GM06990 (cell line): ENCODE measurements around the gene HOXA5.

Experiments
- DNase-seq: peaks from one replicate; pipeline ENCODE4 v3.0.0-alpha.2; 2011; ENCODE audit not compliant: insufficient read length; ENCODE audit errors: extremely low read depth
- H3K27me3 ChIP-seq: replicated peaks from 2 replicates; pipeline ENCODE4 v1.6.0; 2011; ENCODE audit warnings: low read length; ENCODE audit not compliant: control insufficient read depth, insufficient read depth
- H3K36me3 ChIP-seq: 2 replicates; pipeline ENCODE4 v1.5.1; 2011; ENCODE audit warnings: low read length; ENCODE audit not compliant: control insufficient read depth, insufficient read depth
- H3K4me3 ChIP-seq: replicated peaks from 2 replicates; pipeline ENCODE4 v1.5.1; 2011; ENCODE audit warnings: low read depth, mild to moderate bottlenecking, control low read depth, low read length
- TF ChIP-seq, protein P1 (sequence below): IDR thresholded peaks from 2 replicates; pipeline ENCODE4 v1.5.1; 2011; ENCODE audit warnings: low read length, control low read depth, mild to moderate bottlenecking, inconsistent platforms; ENCODE audit not compliant: insufficient read depth, poor library complexity, severe bottlenecking

HOXA5 gene

DNA sequence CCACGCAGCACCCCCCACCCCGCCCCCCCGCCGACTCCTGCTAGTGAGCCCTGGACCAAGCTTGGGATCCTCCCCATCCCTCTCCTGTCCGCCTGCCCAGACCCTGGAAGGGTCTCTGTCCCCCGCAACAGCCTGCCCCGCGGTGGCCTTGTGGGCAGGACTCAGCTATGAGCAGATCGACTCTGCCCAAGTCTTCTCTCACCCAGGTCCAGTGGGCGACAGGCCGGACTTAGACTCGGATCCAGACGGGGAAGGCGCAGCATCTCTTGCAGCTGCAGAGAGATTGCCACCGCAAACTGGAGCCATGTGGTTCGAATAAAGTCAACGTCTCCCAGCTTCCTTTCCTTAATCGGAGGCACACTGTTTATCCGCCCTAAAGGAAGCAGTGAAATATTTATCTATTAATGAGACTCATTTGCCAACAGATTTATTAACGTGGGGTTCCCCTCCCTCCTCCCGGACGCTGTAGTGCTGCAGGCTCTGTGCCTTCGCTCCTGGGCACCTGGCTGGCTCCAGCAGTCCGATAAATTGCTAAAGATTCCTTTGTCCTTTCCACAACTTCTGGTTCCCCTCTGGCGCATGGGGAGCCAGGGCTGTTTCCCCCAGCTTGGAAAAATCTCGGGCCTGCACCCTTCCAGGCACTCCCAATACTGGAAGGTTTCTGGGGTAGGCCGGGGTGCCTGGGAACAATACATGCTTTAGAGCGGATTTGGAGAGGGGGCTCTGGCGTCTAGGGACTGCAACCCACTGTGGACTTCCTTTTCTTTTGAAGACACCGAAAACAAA is 13.6 kb upstream of the HOXA5 start:
- Histone ChIP-seq H3K36me3 (no peaks in the 10 kb centered on the region), H3K27me3 (peaks cover 2% of the 10 kb centered on the region), H3K4me3 (no peak overlapping the region; the same call in 1 of the 2 replicates)
- TF ChIP-seq, protein P1, sequence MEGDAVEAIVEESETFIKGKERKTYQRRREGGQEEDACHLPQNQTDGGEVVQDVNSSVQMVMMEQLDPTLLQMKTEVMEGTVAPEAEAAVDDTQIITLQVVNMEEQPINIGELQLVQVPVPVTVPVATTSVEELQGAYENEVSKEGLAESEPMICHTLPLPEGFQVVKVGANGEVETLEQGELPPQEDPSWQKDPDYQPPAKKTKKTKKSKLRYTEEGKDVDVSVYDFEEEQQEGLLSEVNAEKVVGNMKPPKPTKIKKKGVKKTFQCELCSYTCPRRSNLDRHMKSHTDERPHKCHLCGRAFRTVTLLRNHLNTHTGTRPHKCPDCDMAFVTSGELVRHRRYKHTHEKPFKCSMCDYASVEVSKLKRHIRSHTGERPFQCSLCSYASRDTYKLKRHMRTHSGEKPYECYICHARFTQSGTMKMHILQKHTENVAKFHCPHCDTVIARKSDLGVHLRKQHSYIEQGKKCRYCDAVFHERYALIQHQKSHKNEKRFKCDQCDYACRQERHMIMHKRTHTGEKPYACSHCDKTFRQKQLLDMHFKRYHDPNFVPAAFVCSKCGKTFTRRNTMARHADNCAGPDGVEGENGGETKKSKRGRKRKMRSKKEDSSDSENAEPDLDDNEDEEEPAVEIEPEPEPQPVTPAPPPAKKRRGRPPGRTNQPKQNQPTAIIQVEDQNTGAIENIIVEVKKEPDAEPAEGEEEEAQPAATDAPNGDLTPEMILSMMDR: no peak
- no peak for DNase-seq

- Histone ChIP-seq H3K27me3 (peaks cover 2% of the 10 kb centered on the region), H3K36me3 (no peaks in the 10 kb centered on the region), H3K4me3 (peak within 1 kb of the TSS; percentile 45)
- TF ChIP-seq, protein P1: no peak
- DNase-seq: no peak
These were observed 13.0 kb upstream of the HOXA5 start, which contains the start of gene HOXA7 for GRCh38 chr7:27156508-27156898. Gene HOXA7, minus strand, starts transcription at chr7:27156675. Its CDS starts 130 bp downstream, at chr7:27156545.

GRCh38 chr7:27155816-27156507 is 12.5 kb upstream of the HOXA5 start:
- TF ChIP-seq, protein P1: no peak
- H3K27me3 ChIP-seq: peaks cover 2% of the 10 kb centered on the region
- H3K4me3 ChIP-seq: peak overlapping the region; percentile 45
- no peaks in the 10 kb centered on the region for H3K36me3 ChIP-seq
- DNase-seq: no peak

DNA sequence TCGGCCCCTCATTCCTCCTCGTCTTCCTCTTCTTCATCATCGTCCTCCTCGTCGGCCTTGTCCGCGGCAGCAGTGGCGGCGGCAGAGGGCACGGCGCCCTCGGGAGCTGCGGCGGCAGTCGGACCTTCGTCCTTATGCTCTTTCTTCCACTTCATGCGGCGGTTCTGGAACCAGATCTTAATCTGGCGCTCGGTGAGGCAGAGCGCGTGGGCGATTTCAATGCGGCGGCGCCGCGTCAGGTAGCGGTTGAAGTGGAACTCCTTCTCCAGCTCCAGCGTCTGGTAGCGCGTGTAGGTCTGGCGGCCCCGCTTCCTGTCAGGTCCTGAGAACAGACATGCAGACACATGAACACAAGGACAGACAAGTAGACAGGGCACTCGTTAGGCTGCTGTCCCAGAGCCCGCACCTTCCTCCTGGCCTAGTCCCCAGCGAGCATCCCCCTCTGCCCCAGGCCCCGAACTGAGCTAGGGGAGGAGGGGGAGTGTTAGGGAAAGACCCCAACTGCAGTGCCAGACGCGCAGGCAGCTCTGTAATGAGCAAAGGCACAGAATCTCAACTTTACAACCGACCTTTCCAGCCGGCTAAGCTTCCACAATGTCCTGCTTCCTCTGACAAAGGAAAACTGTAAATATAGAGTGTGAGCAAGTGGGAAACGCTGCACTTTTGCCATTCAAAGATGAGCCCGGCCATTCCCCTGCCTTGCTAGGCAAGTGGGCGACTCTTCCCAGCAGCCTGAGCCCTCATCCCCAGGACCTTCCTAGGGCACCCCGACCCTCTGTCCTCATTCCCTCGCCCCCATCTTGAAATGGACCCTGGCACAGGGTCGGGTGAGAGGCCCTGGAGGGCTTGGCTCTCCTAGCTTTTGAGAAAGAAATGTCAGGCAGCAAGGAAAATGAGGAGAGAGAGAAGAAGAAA is 11.7 kb upstream of the HOXA5 start:
- H3K27me3 ChIP-seq: peaks cover 2% of the 10 kb centered on the region
- TF ChIP-seq, protein P1: no peak
- no peaks in the 10 kb centered on the region for H3K36me3 ChIP-seq
- H3K4me3 ChIP-seq: peak overlapping the region; percentile 45
- DNase-seq: no peak

DNA sequence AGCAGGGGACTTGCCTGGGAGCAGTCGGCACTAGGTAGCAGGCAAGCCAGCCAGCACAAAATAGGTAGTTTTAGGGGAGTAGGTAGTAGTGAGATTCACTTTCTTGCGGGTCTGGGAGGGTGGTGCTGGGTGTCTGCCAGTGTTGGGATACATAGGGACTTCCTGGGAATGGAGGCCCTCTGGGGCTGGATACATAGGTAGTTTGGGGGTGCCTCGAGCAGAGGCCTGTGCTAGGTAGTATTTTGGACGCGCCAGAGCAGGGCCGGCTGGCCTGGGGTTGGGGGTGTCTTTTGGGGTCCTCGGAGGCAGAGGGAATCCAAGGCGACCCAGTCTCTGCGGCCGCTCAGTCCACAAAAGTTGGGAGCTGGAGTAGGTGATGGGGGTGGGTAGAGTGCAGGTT is 10.9 kb upstream of the HOXA5 start:
- no peak for DNase-seq
- Histone ChIP-seq H3K36me3 (no peaks in the 10 kb centered on the region), H3K27me3 (peaks cover 2% of the 10 kb centered on the region), H3K4me3 (no peak overlapping the region)
- TF ChIP-seq, protein P1: no peak
